ENCODE data around the gene PTPRK. TPM values are rescaled to one million over a fixed set of nuclear protein-coding genes. Genes with fewer than 3 reads are reported as not detected.

Gene PTPRK
- total and polyA plus RNA-seq, 10 of the 15 experiments (the other 5 are each of a cell fraction or from before 2014, with no cell fraction given) = 0.23 to 1.9 (median 0.55) TPM

GRCh38 chr6:128302942-128303341 is 217.5 kb downstream of the PTPRK start:
- H3K27me3 ChIP-seq (replicated peaks in 1 of 2; ENCODE audit: control insufficient read depth in 2 of 2, insufficient read depth in 2 of 2, low read length in 1 of 2) = no peaks in the 10 kb centered on the region
- DNase-seq (ENCODE audit: low read depth, low spot score) (no peak), ATAC-seq (no peak), FAIRE-seq (no peak)
- H3K79me2 ChIP-seq (ENCODE audit: control insufficient read depth, insufficient read depth, low read length) = no peaks in the 10 kb centered on the region
- H3K4me3 ChIP-seq = no peak overlapping the region
- intact Hi-C loops (cut with micrococcal nuclease; ENCODE audit: unreplicated experiment) (no loop called here), in situ Hi-C loops (cut with MboI) (no loop called here)
- CTCF ChIA-PET = interaction anchor here (2.1 kb wide), 1 partner anchor 25 kb away, joined by 4 read pairs; no protein-coding TSS in a partner anchor
- 69% methylated on average over 5 of the region's 5 CpGs for WGBS (ENCODE audit: insufficient coverage, insufficient replicate concordance, low lambda C conversion rate, missing lambda C conversion rate)
- no peaks in the 10 kb centered on the region for H3K4me1 ChIP-seq (ENCODE audit: control insufficient read depth, insufficient read depth, low read length)
- BruUV-seq (replicated peaks) = no TSS peak
- no peaks in the 10 kb centered on the region for H3K36me3 ChIP-seq (ENCODE audit: control insufficient read depth in 2 of 2, insufficient read depth in 2 of 2, low read length in 1 of 2)
- no peak overlapping the region for H2AFZ ChIP-seq (ENCODE audit: control insufficient read depth, low read depth, low read length)
- H4K20me1 ChIP-seq (ENCODE audit: control insufficient read depth, insufficient read depth) = no peaks in the 10 kb centered on the region
- no peaks in the 10 kb centered on the region for H3K9me3 ChIP-seq (replicated peaks; ENCODE audit: control insufficient read depth, insufficient read depth, low read length)
- SMC1A ChIA-PET (ENCODE audit: uncharacterized antibody, unreplicated experiment) = no interaction called here
- RAD21 ChIA-PET (ENCODE audit: unreplicated experiment) = no interaction called here
- POLR2A ChIA-PET = no interaction called here
- H3K4me2 ChIP-seq (ENCODE audit: control insufficient read depth, insufficient read depth) = no peak overlapping the region
- TF ChIP-seq SREBF2 (IDR thresholded peaks at IDR 0.05; ENCODE audit: low read length) (no peak), RAD51 (IDR thresholded peaks at IDR 0.05) (no peak), MTA3 (IDR thresholded peaks at IDR 0.05; ENCODE audit: borderline replicate concordance, low read length) (no peak), E2F8 (IDR thresholded peaks at IDR 0.05; ENCODE audit: low read depth, partially characterized antibody) (no peak), NFXL1 (IDR thresholded peaks at IDR 0.05; ENCODE audit: borderline replicate concordance) (no peak), IRF5 (IDR thresholded peaks at IDR 0.05; ENCODE audit: borderline replicate concordance) (no peak), CHD2 (IDR thresholded peaks at IDR 0.05; ENCODE audit: borderline replicate concordance, low read depth, low read length) (no peak), PRDM15 (CRISPR knock-in tag; IDR thresholded peaks at IDR 0.05) (no peak)
- H3K27ac ChIP-seq (ENCODE audit: control insufficient read depth, insufficient read depth) = no peak overlapping the region
- H3K9ac ChIP-seq (ENCODE audit: control insufficient read depth, insufficient read depth, low read length) = no peak overlapping the region

Measured in GM12878 (cell line).